Panc1 (cell line): Measurements from ENCODE around the gene MED9. TPM values are rescaled to one million over a fixed set of nuclear protein-coding genes. Genes with fewer than 3 reads are reported as not detected.

Experiments
- ATAC-seq: fragments of 200-7000 bp; cut with Tn5 transposase; 2 replicates; pipeline ENCODE4 v1.9.1; 2020; ENCODE audit warnings: mild to moderate bottlenecking, moderate library complexity
- BruUV-seq: library from RNA; stranded (reverse); fragments of 400-500 nt; replicated peaks from 2 replicates; lab custom pipeline; 2021; lab: Mats Ljungman, UMichigan
- CTCF ChIA-PET: fragments of 300-600 bp; sonication (Branson Sonifier 250); formaldehyde crosslinking; loops from one replicate; lab custom pipeline; 2022; ENCODE audit warnings: antibody characterized with exemption; lab: Charles Lee
- POLR2A ChIA-PET: fragments of 300-600 bp; sonication (Branson Sonifier 250); formaldehyde crosslinking; loops from one replicate; lab custom pipeline; 2022; ENCODE audit warnings: antibody characterized with exemption; lab: Charles Lee
- DNase-seq: peaks from one replicate; pipeline ENCODE4 v3.0.0-alpha.2; 2010; ENCODE audit warnings: low read depth, low spot score
- H3K27ac ChIP-seq: 2 replicates; pipeline ENCODE4 v1.5.1; 2011; ENCODE audit warnings: mild to moderate bottlenecking, low read length, inconsistent platforms
- H3K27me3 ChIP-seq: fragments of 200-500 bp; sonication (Bioruptor generic); 2 replicates; pipeline ENCODE4 v1.6.0; 2014; ENCODE audit warnings: low read length, inconsistent platforms; ENCODE audit not compliant: control insufficient read depth, insufficient read depth
- H3K36me3 ChIP-seq: fragments of 200-500 bp; sonication (Bioruptor generic); 2 replicates; pipeline ENCODE4 v1.5.1; 2014; ENCODE audit warnings: inconsistent platforms, mild to moderate bottlenecking, low read length, moderate library complexity; ENCODE audit not compliant: control insufficient read depth, insufficient read depth
- H3K4me1 ChIP-seq: 2 replicates; pipeline ENCODE4 v1.5.1; 2011; ENCODE audit warnings: inconsistent platforms, mild to moderate bottlenecking, low read length, moderate library complexity; ENCODE audit not compliant: control insufficient read depth, insufficient read depth
- H3K4me3 ChIP-seq, 2 experiments: 2 replicates each; pipeline ENCODE4 v1.5.1; 2011 to 2012; ENCODE audit warnings: low read depth in 2 of 2, low read length in 2 of 2, mild to moderate bottlenecking in 2 of 2, inconsistent platforms in 1 of 2, moderate library complexity in 1 of 2
- H3K9me3 ChIP-seq: fragments of 200-500 bp; sonication (Bioruptor generic); 2 replicates; pipeline ENCODE4 v1.5.1; 2014; ENCODE audit warnings: low read depth, mild to moderate bottlenecking, inconsistent platforms, low read length, moderate library complexity; ENCODE audit not compliant: control insufficient read depth, insufficient read depth
- CTCF ChIP-seq: fragments of 450-650 bp; IDR thresholded peaks from 2 replicates; pipeline ENCODE4 v1.5.1; 2017; ENCODE audit warnings: mild to moderate bottlenecking
- POLR2AphosphoS5 ChIP-seq: IDR thresholded peaks from 2 replicates; pipeline ENCODE4 v1.6.1; 2012; ENCODE audit warnings: mild to moderate bottlenecking, low read depth, low read length, moderate library complexity
- SIN3A ChIP-seq: IDR thresholded peaks from 2 replicates; pipeline ENCODE4 v1.6.1; 2012; ENCODE audit warnings: low read depth, mild to moderate bottlenecking, low read length, moderate library complexity, borderline replicate concordance; ENCODE audit not compliant: insufficient read depth
- TCF7L2 ChIP-seq: IDR thresholded peaks from 2 replicates; pipeline ENCODE4 v1.6.1; 2011; ENCODE audit warnings: mild to moderate bottlenecking, low read depth, low read length, inconsistent platforms
- in situ Hi-C: cut with HindIII; loops from 2 replicates; pipeline ENCODE4 v1.10.0; 2016; ENCODE audit warnings: low sequenced_read_pairs, low pct_unique_long_range_greater_than_20kb
- intact Hi-C: fragments of 100-400 bp; cut with micrococcal nuclease; formaldehyde crosslinking; loops from one replicate; pipeline ENCODE4 v1.10.0; 2022; ENCODE audit not compliant: unreplicated experiment
- total RNA-seq: library from RNA; stranded (reverse); gene quantifications from one replicate; pipeline ENCODE4 v1.2.1, GENCODE V29; 2021; ENCODE audit not compliant: unreplicated experiment
- TF ChIP-seq, protein P1 (sequence below), 2 experiments: IDR thresholded peaks; 2 replicates each; pipeline ENCODE4 v1.6.1; 2011 to 2012; ENCODE audit warnings: low read depth in 2 of 2, control low read depth in 1 of 2, low read length in 1 of 2, mild to moderate bottlenecking in 1 of 2, moderate library complexity in 1 of 2; ENCODE audit not compliant: insufficient read depth in 1 of 2

Gene MED9
- total RNA-seq, 1 experiment from 2014 or later: 11.1 TPM

DNA sequence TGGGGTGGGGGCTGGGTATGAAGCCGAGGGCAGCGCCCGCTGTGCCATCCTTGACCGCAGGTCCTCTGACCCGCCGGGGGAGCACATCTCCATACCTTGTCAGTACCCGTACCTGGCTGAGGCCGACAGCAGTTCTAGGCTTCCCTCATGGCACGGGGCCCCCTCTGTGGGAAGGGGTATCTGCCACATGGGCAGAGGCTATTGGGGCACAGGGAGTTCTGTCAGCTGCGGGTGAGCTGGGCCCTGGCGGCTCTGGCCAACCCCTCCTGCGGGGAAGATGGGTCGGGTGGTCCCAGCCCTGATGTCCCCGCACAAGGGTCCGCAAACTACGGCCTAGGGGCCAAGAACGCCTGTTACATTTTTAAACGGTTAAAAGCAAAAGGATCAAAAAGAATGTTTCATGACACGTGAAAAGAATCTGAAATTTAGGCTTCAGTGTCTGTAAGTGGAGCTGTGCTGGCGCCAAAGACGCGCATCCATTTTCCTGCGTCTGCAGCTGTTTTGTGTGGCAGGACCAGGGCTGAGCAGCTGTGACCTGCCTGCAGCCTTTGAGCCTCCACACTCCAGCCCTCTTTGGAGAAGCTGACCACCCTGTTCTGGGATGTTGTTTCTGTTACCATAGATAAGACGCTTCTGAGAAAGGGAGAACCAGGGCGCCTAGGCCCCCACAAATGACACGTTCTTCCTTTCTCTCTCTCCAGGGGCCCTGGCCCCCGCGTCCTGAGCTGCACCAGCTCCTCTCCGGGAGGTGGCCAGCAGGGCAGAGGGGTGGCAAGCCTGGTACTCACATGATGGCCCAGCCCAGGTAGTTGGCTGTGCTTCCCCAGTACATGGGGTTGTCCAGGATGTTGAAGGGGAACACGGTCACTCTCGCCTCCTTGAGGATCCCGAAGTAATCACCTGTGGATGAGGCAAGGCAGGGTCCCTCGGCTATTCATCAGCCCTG, 32.1 kb downstream of the MED9 start:
- ChIA-PET CTCF (no interaction called here), POLR2A (no interaction called here)
- in situ Hi-C loops (no loop called here), intact Hi-C loops (no loop called here)
- no peak for DNase-seq
- no TSS peak for BruUV-seq
- Histone ChIP-seq H3K9me3 (no peaks in the 10 kb centered on the region), H3K27ac (no peak overlapping the region), H3K36me3 (no peaks in the 10 kb centered on the region), H3K4me3 (no peak overlapping the region), H3K4me1 (peaks cover 8% of the 10 kb centered on the region), H3K27me3 (no peaks in the 10 kb centered on the region)
- no peak for ATAC-seq
- TF ChIP-seq CTCF (no peak), POLR2AphosphoS5 (no peak), TCF7L2 (no peak), SIN3A (no peak)
- TF ChIP-seq, protein P1, sequence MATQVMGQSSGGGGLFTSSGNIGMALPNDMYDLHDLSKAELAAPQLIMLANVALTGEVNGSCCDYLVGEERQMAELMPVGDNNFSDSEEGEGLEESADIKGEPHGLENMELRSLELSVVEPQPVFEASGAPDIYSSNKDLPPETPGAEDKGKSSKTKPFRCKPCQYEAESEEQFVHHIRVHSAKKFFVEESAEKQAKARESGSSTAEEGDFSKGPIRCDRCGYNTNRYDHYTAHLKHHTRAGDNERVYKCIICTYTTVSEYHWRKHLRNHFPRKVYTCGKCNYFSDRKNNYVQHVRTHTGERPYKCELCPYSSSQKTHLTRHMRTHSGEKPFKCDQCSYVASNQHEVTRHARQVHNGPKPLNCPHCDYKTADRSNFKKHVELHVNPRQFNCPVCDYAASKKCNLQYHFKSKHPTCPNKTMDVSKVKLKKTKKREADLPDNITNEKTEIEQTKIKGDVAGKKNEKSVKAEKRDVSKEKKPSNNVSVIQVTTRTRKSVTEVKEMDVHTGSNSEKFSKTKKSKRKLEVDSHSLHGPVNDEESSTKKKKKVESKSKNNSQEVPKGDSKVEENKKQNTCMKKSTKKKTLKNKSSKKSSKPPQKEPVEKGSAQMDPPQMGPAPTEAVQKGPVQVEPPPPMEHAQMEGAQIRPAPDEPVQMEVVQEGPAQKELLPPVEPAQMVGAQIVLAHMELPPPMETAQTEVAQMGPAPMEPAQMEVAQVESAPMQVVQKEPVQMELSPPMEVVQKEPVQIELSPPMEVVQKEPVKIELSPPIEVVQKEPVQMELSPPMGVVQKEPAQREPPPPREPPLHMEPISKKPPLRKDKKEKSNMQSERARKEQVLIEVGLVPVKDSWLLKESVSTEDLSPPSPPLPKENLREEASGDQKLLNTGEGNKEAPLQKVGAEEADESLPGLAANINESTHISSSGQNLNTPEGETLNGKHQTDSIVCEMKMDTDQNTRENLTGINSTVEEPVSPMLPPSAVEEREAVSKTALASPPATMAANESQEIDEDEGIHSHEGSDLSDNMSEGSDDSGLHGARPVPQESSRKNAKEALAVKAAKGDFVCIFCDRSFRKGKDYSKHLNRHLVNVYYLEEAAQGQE (IDR thresholded peaks at IDR 0.05; ENCODE audit: insufficient read depth in 1 of 2, low read depth in 2 of 2, low read length in 1 of 2): no peak

- no peak for TF ChIP-seq CTCF
- Histone ChIP-seq H3K9me3 (no peaks in the 10 kb centered on the region), H3K4me1 (peaks cover 8% of the 10 kb centered on the region), H3K27ac (no peak overlapping the region), H3K36me3 (no peaks in the 10 kb centered on the region), H3K27me3 (no peaks in the 10 kb centered on the region), H3K4me3 (no peak overlapping the region)
- POLR2A ChIA-PET: no interaction called here
- intact Hi-C loops (no loop called here), in situ Hi-C loops (no loop called here)
- no TSS peak for BruUV-seq
- DNase-seq: no peak
- ATAC-seq: no peak
- CTCF ChIA-PET: interaction anchor here (0.5 kb wide), 1 partner anchor 103 kb away, joined by 4 read pairs; no protein-coding TSS in a partner anchor
These were observed 33.0 kb downstream of the MED9 start for GRCh38 chr17:17509601-17510425.
